Fibroblast of the conjunctiva (primary cell): Measurements from ENCODE around the gene ANKRD66.
"Not testable (repeated sequence)": the region's sequence is repeated elsewhere in the genome, so short reads cannot be mapped to it uniquely, and the experiment has no call there.

Experiments
- DNase-seq: peaks from one replicate; pipeline ENCODE4 v3.0.0-alpha.2; 2010; ENCODE audit warnings: low read depth

The ANKRD66 gene

GRCh38 chr6:46746696-46747095 lies at the start of gene ANKRD66:
TSS of gene ANKRD66 (plus strand) at chr6:46746933. CDS start at chr6:46751949, 5,016 bp downstream.
- no peak for DNase-seq

GRCh38 chr6:46699970-46700369 lies 46.8 kb upstream of the ANKRD66 start:
- no peak for DNase-seq

GRCh38 chr6:46704562-46704961 lies 42.2 kb upstream of the ANKRD66 start:
- peak; percentile 6 for DNase-seq

- DNase-seq = no peak
Measured at GRCh38 chr6:46706464-46706863, 40.3 kb upstream of the ANKRD66 start.

GRCh38 chr6:46711491-46711890 lies 35.2 kb upstream of the ANKRD66 start:
- no peak for DNase-seq

GRCh38 chr6:46715141-46715540 lies 31.6 kb upstream of the ANKRD66 start:
- DNase-seq = no peak

GRCh38 chr6:46719099-46719498 lies 27.6 kb upstream of the ANKRD66 start:
- no peak for DNase-seq

- no peak for DNase-seq
Measured at GRCh38 chr6:46720401-46720800, 26.3 kb upstream of the ANKRD66 start.

GRCh38 chr6:46729787-46730326 lies 16.9 kb upstream of the ANKRD66 start:
- no peak for DNase-seq

GRCh38 chr6:46730921-46731461 lies 15.7 kb upstream of the ANKRD66 start:
- no peak for DNase-seq

GRCh38 chr6:46733341-46733801 lies 13.4 kb upstream of the ANKRD66 start:
- DNase-seq = no peak

GRCh38 chr6:46734867-46735719 lies 11.6 kb upstream of the ANKRD66 start, which contains the start of gene PLA2G7:
TSS of gene PLA2G7 (minus strand) at chr6:46735375. CDS start at chr6:46722891, 12,484 bp downstream.
- no peak for DNase-seq

GRCh38 chr6:46735720-46736031 lies 11.1 kb upstream of the ANKRD66 start:
- DNase-seq = no peak

GRCh38 chr6:46736906-46737305 lies 9.8 kb upstream of the ANKRD66 start:
- no peak for DNase-seq

GRCh38 chr6:46741482-46741881 lies 5.3 kb upstream of the ANKRD66 start:
- no peak for DNase-seq

GRCh38 chr6:46741910-46742309 lies 4.8 kb upstream of the ANKRD66 start:
- no peak for DNase-seq

- DNase-seq = no peak
Measured at GRCh38 chr6:46743425-46744158, 3.1 kb upstream of the ANKRD66 start.

- DNase-seq = not testable (repeated sequence)
Measured at GRCh38 chr6:46744159-46744725, 2.5 kb upstream of the ANKRD66 start.

- no peak for DNase-seq
Measured at GRCh38 chr6:46745973-46746372, 760 bp upstream of the ANKRD66 start.

GRCh38 chr6:46748940-46749503 lies 2.3 kb downstream of the ANKRD66 start:
- no peak for DNase-seq

- DNase-seq = no peak
Measured at GRCh38 chr6:46749731-46750130, 3.0 kb downstream of the ANKRD66 start.

- no peak for DNase-seq
Measured at GRCh38 chr6:46751658-46752057, 4.9 kb downstream of the ANKRD66 start.
